ENCODE data around the gene HTR3C.
"Not testable (repeated sequence)": the region's sequence is repeated elsewhere in the genome, so short reads cannot be mapped to it uniquely, and the experiment has no call there.

Gene HTR3C

GRCh38 chr3:184052767-184053166, at the start of gene HTR3C:
Gene HTR3C, plus strand, starts transcription at chr3:184053047. Its CDS starts 34 bp downstream, at chr3:184053081.
- no peak for DNase-seq

- no peak for DNase-seq
These were observed 49.5 kb upstream of the HTR3C start for GRCh38 chr3:184003187-184003967.

- DNase-seq: no peak
These were observed 48.4 kb upstream of the HTR3C start for GRCh38 chr3:184004476-184004875.

GRCh38 chr3:184005941-184006507, 46.8 kb upstream of the HTR3C start:
- peak; percentile 92 for DNase-seq

GRCh38 chr3:184007143-184007813, 45.6 kb upstream of the HTR3C start:
- DNase-seq: not testable (repeated sequence)

GRCh38 chr3:184008161-184008560, 44.7 kb upstream of the HTR3C start:
- no peak for DNase-seq

GRCh38 chr3:184011230-184011876, 41.5 kb upstream of the HTR3C start:
- DNase-seq: no peak

GRCh38 chr3:184011937-184012889, 40.6 kb upstream of the HTR3C start:
- no peak for DNase-seq

- DNase-seq: no peak
These were observed 37.3 kb upstream of the HTR3C start for GRCh38 chr3:184015381-184016019.

- DNase-seq: no peak
These were observed 36.7 kb upstream of the HTR3C start for GRCh38 chr3:184016169-184016570.

- peak; percentile 55 for DNase-seq
These were observed 35.8 kb upstream of the HTR3C start for GRCh38 chr3:184016811-184017671.

- peak; percentile 96 for DNase-seq
These were observed 35.0 kb upstream of the HTR3C start, which contains the start of gene ABCC5 for GRCh38 chr3:184017672-184018423. Gene ABCC5, minus strand, starts transcription at chr3:184017884. Its CDS starts 3,492 bp downstream, at chr3:184014392.

GRCh38 chr3:184018424-184018973, 34.3 kb upstream of the HTR3C start:
- DNase-seq: no peak

GRCh38 chr3:184022323-184022722, 30.5 kb upstream of the HTR3C start:
- DNase-seq: no peak

GRCh38 chr3:184025256-184025655, 27.6 kb upstream of the HTR3C start:
- DNase-seq: not testable (repeated sequence)

- not testable (repeated sequence) for DNase-seq
These were observed 24.5 kb upstream of the HTR3C start for GRCh38 chr3:184028275-184028890.

GRCh38 chr3:184029443-184029842, 23.4 kb upstream of the HTR3C start:
- no peak for DNase-seq

- no peak for DNase-seq
These were observed 22.3 kb upstream of the HTR3C start for GRCh38 chr3:184030536-184030935.

GRCh38 chr3:184031187-184031792, 21.6 kb upstream of the HTR3C start, which contains the start of gene HTR3D:
Gene HTR3D, plus strand, starts transcription at chr3:184031742. Its CDS starts 0 bp downstream, at chr3:184031742.
- DNase-seq: no peak
